Uterus (tissue), 4 donors: ENCODE results near the gene IVL. TPM values are rescaled to one million over a fixed set of nuclear protein-coding genes. Genes with fewer than 3 reads are reported as not detected.

ENCODE experiments used
- DNase-seq, 2 donors: peaks; one replicate each; pipeline ENCODE4 v3.0.0-alpha.2; 2019 to 2020
- H3K27ac ChIP-seq, 2 donors: fragments of 200-600 bp; sonication (generic); 1 replicate in 1 of 2; 2 replicates in 1 of 2; pipeline ENCODE4 v1.5.1; 2016 to 2018
- H3K27me3 ChIP-seq, 2 donors: fragments of 200-600 bp; sonication (generic); one replicate each; pipeline ENCODE4 v1.5.1; 2018 to 2019; ENCODE audit warnings: control low read depth in 1 of 2
- H3K36me3 ChIP-seq, 2 donors: fragments of 200-600 bp; sonication (generic); one replicate each; pipeline ENCODE4 v1.5.1; 2019; ENCODE audit warnings: control low read depth in 1 of 2
- H3K4me1 ChIP-seq, 2 donors: fragments of 200-600 bp; sonication (generic); one replicate each; pipeline ENCODE4 v1.5.1; 2018 to 2019; ENCODE audit warnings: control low read depth in 1 of 2
- H3K4me3 ChIP-seq, 2 donors: fragments of 200-600 bp; sonication (generic); 1 replicate in 1 of 2; 2 replicates in 1 of 2; pipeline ENCODE4 v1.5.1; 2018 to 2019; ENCODE audit warnings: mild to moderate bottlenecking in 1 of 2
- H3K9me3 ChIP-seq, 2 donors: fragments of 200-600 bp; sonication (generic); one replicate each; pipeline ENCODE4 v1.5.1; 2019; ENCODE audit warnings: control low read depth in 1 of 2
- POLR2A ChIP-seq, 2 donors: fragments of 450-650 bp; IDR thresholded peaks; one replicate each; pipeline ENCODE4 v1.6.1; 2016; ENCODE audit warnings: antibody characterized with exemption in 2 of 2, mild to moderate bottlenecking in 1 of 2, moderate library complexity in 1 of 2
- intact Hi-C: fragments of 100-400 bp; cut with DNase I; formaldehyde crosslinking; loops from one replicate; pipeline ENCODE4 v1.15.1; 2023; ENCODE audit warnings: low total_unique reads
- total RNA-seq, 4 donors: library from RNA; depleted of rRNA in 3 of 4; stranded (reverse); fragments of >200 nt in 3 of 4; gene quantifications; one replicate each; pipeline versions ENCODE4 v1.1.0 to v1.2.4, GENCODE V29; 2014 to 2023
- TF ChIP-seq, protein P1 (sequence below), 4 experiments: fragments of 200-600 bp in 2 of 4; fragments of 450-650 bp in 2 of 4; sonication (generic) in 2 of 4; IDR thresholded peaks; one replicate each; pipeline ENCODE4 v1.5.1; 2016 to 2019; ENCODE audit warnings: antibody characterized with exemption in 4 of 4, mild to moderate bottlenecking in 2 of 4, moderate library complexity in 1 of 4
- donor health status: DM: yes; HTN: yes; CAD: no.

IVL gene
- total RNA-seq, 4 donors from 2014 or later, result not detected

DNA sequence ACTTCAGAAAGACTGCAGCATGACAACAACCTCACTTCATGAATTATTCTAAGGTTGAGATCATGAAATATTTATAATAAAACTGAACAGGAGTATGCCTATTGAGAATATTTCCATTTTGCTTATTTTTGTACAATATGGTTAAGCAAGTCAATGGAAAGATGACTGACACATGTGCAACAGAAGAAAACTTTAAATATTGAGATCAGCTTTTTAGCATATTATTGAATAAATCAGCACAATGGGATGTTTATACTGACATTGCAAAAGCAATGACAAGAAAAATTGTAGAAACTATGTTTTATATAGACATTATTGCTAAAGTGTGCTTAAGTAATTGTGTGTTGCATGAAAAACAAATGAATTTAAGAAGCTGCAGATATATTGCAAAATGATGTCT, 43.9 kb upstream of the IVL start:
- no peaks in the 10 kb centered on the region for H3K36me3 ChIP-seq
- no peaks in the 10 kb centered on the region for H3K9me3 ChIP-seq
- H3K27ac ChIP-seq, result no peak overlapping the region
- no peak overlapping the region for H3K4me3 ChIP-seq
- DNase-seq, result no peak
- no peaks in the 10 kb centered on the region for H3K4me1 ChIP-seq
- TF ChIP-seq, protein P1, sequence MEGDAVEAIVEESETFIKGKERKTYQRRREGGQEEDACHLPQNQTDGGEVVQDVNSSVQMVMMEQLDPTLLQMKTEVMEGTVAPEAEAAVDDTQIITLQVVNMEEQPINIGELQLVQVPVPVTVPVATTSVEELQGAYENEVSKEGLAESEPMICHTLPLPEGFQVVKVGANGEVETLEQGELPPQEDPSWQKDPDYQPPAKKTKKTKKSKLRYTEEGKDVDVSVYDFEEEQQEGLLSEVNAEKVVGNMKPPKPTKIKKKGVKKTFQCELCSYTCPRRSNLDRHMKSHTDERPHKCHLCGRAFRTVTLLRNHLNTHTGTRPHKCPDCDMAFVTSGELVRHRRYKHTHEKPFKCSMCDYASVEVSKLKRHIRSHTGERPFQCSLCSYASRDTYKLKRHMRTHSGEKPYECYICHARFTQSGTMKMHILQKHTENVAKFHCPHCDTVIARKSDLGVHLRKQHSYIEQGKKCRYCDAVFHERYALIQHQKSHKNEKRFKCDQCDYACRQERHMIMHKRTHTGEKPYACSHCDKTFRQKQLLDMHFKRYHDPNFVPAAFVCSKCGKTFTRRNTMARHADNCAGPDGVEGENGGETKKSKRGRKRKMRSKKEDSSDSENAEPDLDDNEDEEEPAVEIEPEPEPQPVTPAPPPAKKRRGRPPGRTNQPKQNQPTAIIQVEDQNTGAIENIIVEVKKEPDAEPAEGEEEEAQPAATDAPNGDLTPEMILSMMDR (IDR thresholded peaks at IDR 0.05), result no peak
- TF ChIP-seq POLR2A (IDR thresholded peaks at IDR 0.05), result no peak
- H3K27me3 ChIP-seq, result no peaks in the 10 kb centered on the region
- intact Hi-C loops, result no loop called here

DNA sequence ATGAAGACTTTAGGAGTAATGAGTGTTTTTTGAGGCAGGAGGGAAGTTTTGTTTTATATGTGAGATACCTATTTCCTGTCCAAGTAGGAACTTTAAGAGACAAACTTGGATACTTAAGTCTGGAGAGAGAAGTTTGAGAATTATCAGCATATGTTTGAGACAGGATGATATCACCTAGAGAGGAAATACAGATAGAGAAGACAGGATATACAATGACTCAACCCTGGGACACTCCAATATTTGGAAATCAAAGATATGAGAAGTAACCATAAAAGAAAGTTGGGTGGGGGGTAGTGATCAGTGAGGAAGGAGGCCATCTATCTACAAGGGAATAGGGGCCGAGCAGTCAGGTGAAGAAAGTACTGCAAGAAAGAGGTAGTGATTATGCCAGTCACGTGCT, 42.0 kb upstream of the IVL start:
- H3K9me3 ChIP-seq, result no peaks in the 10 kb centered on the region
- no peaks in the 10 kb centered on the region for H3K4me1 ChIP-seq
- no peak overlapping the region for H3K4me3 ChIP-seq
- no peaks in the 10 kb centered on the region for H3K27me3 ChIP-seq
- TF ChIP-seq POLR2A (IDR thresholded peaks at IDR 0.05), result no peak
- TF ChIP-seq, protein P1 (IDR thresholded peaks at IDR 0.05), result no peak
- intact Hi-C loops, result no loop called here
- H3K36me3 ChIP-seq, result no peaks in the 10 kb centered on the region
- no peak for DNase-seq
- H3K27ac ChIP-seq, result no peak overlapping the region

DNA sequence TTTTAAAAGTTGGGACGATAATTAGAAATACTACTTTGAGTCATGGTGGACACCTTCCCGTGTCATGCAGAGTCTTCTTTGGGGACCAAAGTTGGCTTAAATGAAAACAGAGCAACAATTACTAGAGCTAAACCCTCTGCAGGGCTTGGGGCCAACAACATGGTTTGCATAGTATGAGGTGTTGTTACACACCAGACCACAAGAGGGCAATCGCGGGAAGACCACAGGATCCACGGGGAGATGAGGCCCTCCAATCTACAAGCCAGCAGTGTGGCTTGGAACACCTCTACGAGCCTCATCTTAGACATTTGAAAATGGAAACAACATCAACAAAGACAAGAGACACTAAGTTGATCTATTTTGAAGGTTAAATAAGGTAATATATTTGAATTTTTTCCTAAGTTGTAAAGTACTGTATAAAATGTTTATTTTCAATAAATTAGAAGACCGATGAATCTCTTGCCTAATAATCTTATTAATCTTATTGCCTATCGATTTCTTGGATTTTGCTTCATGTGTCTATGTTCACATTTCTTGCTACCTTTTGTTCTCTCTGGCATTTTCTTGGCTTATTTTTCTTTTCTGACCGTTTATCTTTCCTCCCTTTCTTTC, 38.4 kb upstream of the IVL start:
- no peaks in the 10 kb centered on the region for H3K4me1 ChIP-seq
- no peak overlapping the region for H3K27ac ChIP-seq
- peak in 1 of 2 donors; percentile 17 for DNase-seq
- no peak for TF ChIP-seq POLR2A (IDR thresholded peaks at IDR 0.05)
- TF ChIP-seq, protein P1 (IDR thresholded peaks at IDR 0.05), result peak; percentile 13 to 33 (median 26)
- no peak overlapping the region for H3K4me3 ChIP-seq
- intact Hi-C loops, result no loop called here
- H3K36me3 ChIP-seq, result no peaks in the 10 kb centered on the region
- no peaks in the 10 kb centered on the region for H3K27me3 ChIP-seq
- no peaks in the 10 kb centered on the region for H3K9me3 ChIP-seq

DNA sequence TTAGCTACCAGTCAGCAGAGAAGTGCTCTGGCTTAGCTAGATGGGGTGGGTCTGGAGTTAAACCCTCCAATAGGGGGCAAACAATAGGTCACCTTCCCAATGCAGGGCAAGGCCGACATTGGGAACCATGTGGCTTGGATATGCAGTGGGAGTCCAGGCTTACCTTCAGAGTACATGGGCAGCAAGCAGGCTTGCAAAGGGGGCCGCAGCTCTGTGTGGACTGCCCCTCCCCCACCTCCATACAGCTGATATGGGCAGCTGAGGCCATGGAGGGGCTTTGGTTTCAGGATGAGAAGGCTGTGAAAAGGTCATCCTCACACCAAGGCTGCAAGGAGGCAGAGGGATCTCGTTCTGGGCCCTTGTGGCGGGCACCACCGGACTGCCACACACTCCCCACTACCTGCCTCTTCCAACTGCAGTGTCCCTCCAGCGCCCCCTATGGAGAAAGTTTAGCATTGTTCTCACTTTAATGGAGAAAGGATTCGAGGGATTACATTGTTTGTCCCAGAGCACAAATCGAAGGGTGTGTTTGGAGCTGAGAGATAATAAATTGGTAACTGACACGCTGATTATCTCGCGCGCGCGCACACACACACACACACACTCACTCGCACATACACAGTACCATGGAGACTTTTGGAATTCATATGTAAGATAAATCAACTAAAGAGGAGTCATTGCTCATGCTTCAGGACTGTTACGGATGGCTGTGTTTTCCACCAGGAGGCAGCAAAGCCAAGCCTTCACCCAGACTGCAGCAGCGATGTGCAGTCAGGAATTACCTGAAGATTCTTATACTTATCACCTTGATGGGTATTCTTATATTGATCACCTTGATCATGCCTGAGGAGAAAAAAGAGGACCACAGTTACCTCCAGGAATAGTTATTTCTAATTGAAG, 37.3 kb upstream of the IVL start:
- H3K27me3 ChIP-seq, result no peaks in the 10 kb centered on the region
- no peak overlapping the region for H3K27ac ChIP-seq
- DNase-seq, result no peak
- no peaks in the 10 kb centered on the region for H3K9me3 ChIP-seq
- H3K4me1 ChIP-seq, result no peaks in the 10 kb centered on the region
- intact Hi-C loops, result no loop called here
- no peaks in the 10 kb centered on the region for H3K36me3 ChIP-seq
- no peak overlapping the region for H3K4me3 ChIP-seq
- no peak for TF ChIP-seq POLR2A (IDR thresholded peaks at IDR 0.05)

DNA sequence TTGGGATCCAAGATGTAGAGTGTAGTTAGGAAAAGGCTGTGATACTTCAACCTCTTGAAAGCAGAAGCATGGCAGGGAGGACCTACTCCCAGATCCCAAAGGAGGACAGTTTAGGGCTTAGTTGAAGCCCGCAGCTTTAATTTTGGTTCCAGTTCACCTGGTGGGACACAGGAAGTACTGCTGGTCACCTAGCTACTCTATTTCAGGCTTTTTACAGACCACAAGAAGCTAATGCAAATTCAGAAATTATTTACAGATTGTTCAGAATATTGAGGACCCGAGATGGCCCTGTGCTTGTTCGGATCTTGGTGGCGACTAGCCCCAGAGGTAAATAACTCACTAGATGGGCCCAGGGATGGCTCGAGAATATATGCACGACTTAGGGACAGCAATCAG, 36.6 kb upstream of the IVL start:
- Histone ChIP-seq H3K36me3 (no peaks in the 10 kb centered on the region), H3K4me3 (no peak overlapping the region), H3K27ac (no peak overlapping the region), H3K9me3 (no peaks in the 10 kb centered on the region), H3K4me1 (no peaks in the 10 kb centered on the region), H3K27me3 (no peaks in the 10 kb centered on the region)
- no peak for TF ChIP-seq POLR2A (IDR thresholded peaks at IDR 0.05)
- TF ChIP-seq, protein P1 (IDR thresholded peaks at IDR 0.05), result no peak
- no peak for DNase-seq
- intact Hi-C loops, result no loop called here
